GM23338 (cell line): ENCODE measurements around the gene MLLT3. TPM values are rescaled to one million over a fixed set of nuclear protein-coding genes. Genes with fewer than 3 reads are reported as not detected.

Source experiments
- ATAC-seq: fragments of 200-7000 bp; cut with Tn5 transposase; 3 replicates; pipeline ENCODE4 v1.9.1; 2020
- DNase-seq: peaks from one replicate; pipeline ENCODE4 v3.0.0-alpha.2; 2015; ENCODE audit warnings: low spot score
- H2AFZ ChIP-seq: fragments of 200-600 bp; sonication (generic); 2 replicates; pipeline ENCODE4 v1.8.0; 2016; ENCODE audit warnings: antibody characterized with exemption, mild to moderate bottlenecking, moderate library complexity
- H3F3A ChIP-seq: fragments of 200-600 bp; sonication (generic); replicated peaks from 2 replicates; pipeline ENCODE4 v1.8.0; 2017; ENCODE audit warnings: antibody characterized with exemption, mixed run types, low read depth
- H3K27ac ChIP-seq: fragments of 200-600 bp; sonication (generic); 2 replicates; pipeline ENCODE4 v1.6.1; 2016; ENCODE audit warnings: low read depth
- H3K27me3 ChIP-seq: fragments of 200-600 bp; sonication (generic); 2 replicates; pipeline ENCODE4 v1.8.0; 2016; ENCODE audit warnings: mild to moderate bottlenecking, mixed run types, moderate library complexity; ENCODE audit not compliant: insufficient read depth
- H3K36me3 ChIP-seq: fragments of 200-600 bp; sonication (generic); 2 replicates; pipeline ENCODE4 v1.8.0; 2016; ENCODE audit warnings: mild to moderate bottlenecking; ENCODE audit not compliant: insufficient read depth
- H3K4me1 ChIP-seq: fragments of 200-600 bp; sonication (generic); 2 replicates; pipeline ENCODE4 v1.8.0; 2016; ENCODE audit warnings: mild to moderate bottlenecking, moderate library complexity; ENCODE audit not compliant: insufficient read depth
- H3K4me2 ChIP-seq: fragments of 200-600 bp; sonication (generic); 2 replicates; pipeline ENCODE4 v1.7.1; 2017; ENCODE audit warnings: mixed run types
- H3K4me3 ChIP-seq: fragments of 200-600 bp; sonication (generic); 2 replicates; pipeline ENCODE4 v1.6.1; 2016; ENCODE audit warnings: mixed run types
- H3K79me2 ChIP-seq: fragments of 200-600 bp; sonication (generic); replicated peaks from 2 replicates; pipeline ENCODE4 v1.8.0; 2017; ENCODE audit warnings: mild to moderate bottlenecking; ENCODE audit not compliant: insufficient read depth
- H3K9me2 ChIP-seq: fragments of 200-600 bp; sonication (generic); 2 replicates; pipeline ENCODE4 v1.8.0; 2017; ENCODE audit not compliant: insufficient read depth
- H4K20me1 ChIP-seq: fragments of 200-600 bp; sonication (generic); replicated peaks from 2 replicates; pipeline ENCODE4 v1.8.0; 2017; ENCODE audit warnings: mild to moderate bottlenecking; ENCODE audit not compliant: insufficient read depth
- H3K27ac Mint-ChIP-seq: 2 replicates; pipeline ENCODE4 v1.8.0; 2020; ENCODE audit warnings: inconsistent platforms, mild to moderate bottlenecking, moderate library complexity, mixed read lengths
- H3K27me3 Mint-ChIP-seq: 3 replicates; pipeline ENCODE4 v1.8.0; 2022; ENCODE audit warnings: low read depth, mild to moderate bottlenecking, moderate library complexity, mixed read lengths, inconsistent platforms; ENCODE audit not compliant: insufficient read depth, poor library complexity
- H3K36me3 Mint-ChIP-seq: 3 replicates; pipeline ENCODE4 v1.8.0; 2021; ENCODE audit warnings: low read depth, mild to moderate bottlenecking, inconsistent platforms, moderate library complexity, mixed read lengths
- H3K4me1 Mint-ChIP-seq: 3 replicates; pipeline ENCODE4 v1.8.0; 2020; ENCODE audit warnings: mild to moderate bottlenecking, inconsistent platforms, mixed read lengths
- H3K4me3 Mint-ChIP-seq: 3 replicates; pipeline ENCODE4 v1.8.0; 2021; ENCODE audit warnings: moderate library complexity, mild to moderate bottlenecking, inconsistent platforms, mixed read lengths
- H3K9me3 Mint-ChIP-seq: 3 replicates; pipeline ENCODE4 v1.8.0; 2020; ENCODE audit warnings: moderate library complexity, mild to moderate bottlenecking, inconsistent platforms, mixed read lengths
- CREB1 ChIP-seq: fragments of 250-450 bp; sonication (Bioruptor Pico); IDR thresholded peaks from 2 replicates; pipeline ENCODE4 v1.5.0; 2020; ENCODE audit warnings: low read depth, mild to moderate bottlenecking, moderate library complexity
- EZH2 ChIP-seq: fragments of 200-600 bp; sonication (generic); IDR thresholded peaks from one replicate; pipeline ENCODE4 v1.8.0; 2017; ENCODE audit warnings: antibody characterized with exemption, mild to moderate bottlenecking, low read depth; ENCODE audit not compliant: unreplicated experiment
- EZH2phosphoT487 ChIP-seq: fragments of 200-600 bp; sonication (generic); IDR thresholded peaks from one replicate; pipeline ENCODE4 v1.8.1; 2018; ENCODE audit warnings: antibody characterized with exemption; ENCODE audit not compliant: unreplicated experiment
- JUNB ChIP-seq: IDR thresholded peaks from one replicate; pipeline ENCODE4 v1.6.1; 2016; ENCODE audit warnings: antibody characterized with exemption; ENCODE audit not compliant: unreplicated experiment
- NANOG ChIP-seq: IDR thresholded peaks from 2 replicates; pipeline ENCODE4 v1.6.1; 2016; ENCODE audit warnings: antibody characterized with exemption, borderline replicate concordance
- POLR2AphosphoS5 ChIP-seq: IDR thresholded peaks from 2 replicates; pipeline ENCODE4 v1.6.1; 2016; ENCODE audit warnings: antibody characterized with exemption, low read depth
- STAT1 ChIP-seq: IDR thresholded peaks from one replicate; pipeline ENCODE4 v1.6.1; 2016; ENCODE audit warnings: antibody characterized with exemption; ENCODE audit not compliant: unreplicated experiment
- ZNF114 ChIP-seq: fragments of 250-450 bp; sonication (Bioruptor Pico); IDR thresholded peaks from 2 replicates; pipeline ENCODE4 v1.5.0; 2020; ENCODE audit warnings: mild to moderate bottlenecking, moderate library complexity
- ZNF331 ChIP-seq: fragments of 250-450 bp; sonication (Bioruptor Pico); IDR thresholded peaks from 2 replicates; pipeline ENCODE4 v1.5.0; 2020; ENCODE audit warnings: low read depth, mild to moderate bottlenecking, moderate library complexity
- polyA plus RNA-seq: library from polyadenylated mRNA; unstranded; fragments of >200 nt; fragmentation: Nextera tagmentation; extraction: Ambion mirVana; gene quantifications from 2 replicates; pipeline ENCODE4 v1.2.1, GENCODE V29; 2016
- total RNA-seq: library from RNA; depleted of rRNA; stranded (reverse); fragments of >200 nt; shearing (Covaris generic); gene quantifications from 2 replicates; pipeline ENCODE4 v1.2.3, GENCODE V29; 2014
- TF ChIP-seq, protein P1 (sequence below), 2 experiments: fragments of 200-600 bp in 1 of 2; sonication (generic) in 1 of 2; conservative IDR thresholded peaks; 2 replicates each; pipeline versions ENCODE4 v1.5.1 to v1.6.1; 2016 to 2017; ENCODE audit warnings: antibody characterized with exemption in 2 of 2, low read depth in 2 of 2, mild to moderate bottlenecking in 2 of 2, moderate library complexity in 1 of 2
- TF ChIP-seq, protein P2 (sequence below): IDR thresholded peaks from one replicate; pipeline ENCODE4 v1.6.1; 2018; ENCODE audit warnings: antibody characterized with exemption; ENCODE audit not compliant: unreplicated experiment
- TF ChIP-seq, protein P3 (sequence below): IDR thresholded peaks from 2 replicates; pipeline ENCODE4 v1.6.1; 2016; ENCODE audit warnings: antibody characterized with exemption
- TF ChIP-seq, protein P4 (sequence below): fragments of 250-450 bp; sonication (Bioruptor Pico); IDR thresholded peaks from 2 replicates; pipeline ENCODE4 v1.5.0; 2020; ENCODE audit warnings: mild to moderate bottlenecking, moderate library complexity

MLLT3 gene
- total and polyA plus RNA-seq, 2 experiments from 2014 or later = 7.5 to 9.5 TPM

DNA sequence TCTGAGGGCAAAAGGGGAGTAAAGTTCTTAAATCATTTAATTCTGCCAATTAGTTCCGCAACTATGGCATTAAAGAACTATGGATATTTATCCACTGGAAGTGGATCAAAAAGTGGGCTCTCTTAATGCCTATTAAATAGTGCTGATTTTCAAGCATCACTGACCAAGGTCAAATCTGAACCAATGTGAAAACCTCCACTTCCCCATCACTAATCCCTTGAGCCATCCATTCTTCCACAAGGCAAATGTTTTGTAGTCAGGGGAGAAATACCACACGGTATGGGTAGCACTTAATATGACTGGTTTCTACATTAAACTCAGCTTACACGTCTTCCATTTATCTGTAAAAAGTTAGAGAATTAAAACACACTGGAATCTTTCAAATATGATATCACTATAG, 57.6 kb downstream of the MLLT3 start:
- Histone ChIP-seq H3K4me2 (no peak overlapping the region), H2AFZ (no peak overlapping the region), H3F3A (no peaks in the 10 kb centered on the region), H3K79me2 (no peaks in the 10 kb centered on the region), H3K4me3 (no peak overlapping the region), H4K20me1 (no peaks in the 10 kb centered on the region; the same call in 1 of the 2 replicates), H3K27ac (no peak overlapping the region), H3K9me2 (no peaks in the 10 kb centered on the region), H3K27me3 (no peaks in the 10 kb centered on the region), H3K4me1 (peaks cover 1% of the 10 kb centered on the region; the same call in 1 of the 2 replicates), H3K36me3 (no peaks in the 10 kb centered on the region)
- no peak overlapping the region for H3K27ac Mint-ChIP-seq
- TF ChIP-seq NANOG (no peak), STAT1 (no peak), JUNB (no peak), CREB1 (CRISPR knock-in tag) (no peak), EZH2phosphoT487 (no peak), ZNF331 (CRISPR knock-in tag) (no peak), EZH2 (no peak), ZNF114 (CRISPR knock-in tag) (no peak), POLR2AphosphoS5 (no peak)
- TF ChIP-seq, protein P1, sequence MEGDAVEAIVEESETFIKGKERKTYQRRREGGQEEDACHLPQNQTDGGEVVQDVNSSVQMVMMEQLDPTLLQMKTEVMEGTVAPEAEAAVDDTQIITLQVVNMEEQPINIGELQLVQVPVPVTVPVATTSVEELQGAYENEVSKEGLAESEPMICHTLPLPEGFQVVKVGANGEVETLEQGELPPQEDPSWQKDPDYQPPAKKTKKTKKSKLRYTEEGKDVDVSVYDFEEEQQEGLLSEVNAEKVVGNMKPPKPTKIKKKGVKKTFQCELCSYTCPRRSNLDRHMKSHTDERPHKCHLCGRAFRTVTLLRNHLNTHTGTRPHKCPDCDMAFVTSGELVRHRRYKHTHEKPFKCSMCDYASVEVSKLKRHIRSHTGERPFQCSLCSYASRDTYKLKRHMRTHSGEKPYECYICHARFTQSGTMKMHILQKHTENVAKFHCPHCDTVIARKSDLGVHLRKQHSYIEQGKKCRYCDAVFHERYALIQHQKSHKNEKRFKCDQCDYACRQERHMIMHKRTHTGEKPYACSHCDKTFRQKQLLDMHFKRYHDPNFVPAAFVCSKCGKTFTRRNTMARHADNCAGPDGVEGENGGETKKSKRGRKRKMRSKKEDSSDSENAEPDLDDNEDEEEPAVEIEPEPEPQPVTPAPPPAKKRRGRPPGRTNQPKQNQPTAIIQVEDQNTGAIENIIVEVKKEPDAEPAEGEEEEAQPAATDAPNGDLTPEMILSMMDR (conservative IDR thresholded peaks at IDR 0.05; ENCODE audit: low read depth in 2 of 2) = no peak
- TF ChIP-seq, protein P2, sequence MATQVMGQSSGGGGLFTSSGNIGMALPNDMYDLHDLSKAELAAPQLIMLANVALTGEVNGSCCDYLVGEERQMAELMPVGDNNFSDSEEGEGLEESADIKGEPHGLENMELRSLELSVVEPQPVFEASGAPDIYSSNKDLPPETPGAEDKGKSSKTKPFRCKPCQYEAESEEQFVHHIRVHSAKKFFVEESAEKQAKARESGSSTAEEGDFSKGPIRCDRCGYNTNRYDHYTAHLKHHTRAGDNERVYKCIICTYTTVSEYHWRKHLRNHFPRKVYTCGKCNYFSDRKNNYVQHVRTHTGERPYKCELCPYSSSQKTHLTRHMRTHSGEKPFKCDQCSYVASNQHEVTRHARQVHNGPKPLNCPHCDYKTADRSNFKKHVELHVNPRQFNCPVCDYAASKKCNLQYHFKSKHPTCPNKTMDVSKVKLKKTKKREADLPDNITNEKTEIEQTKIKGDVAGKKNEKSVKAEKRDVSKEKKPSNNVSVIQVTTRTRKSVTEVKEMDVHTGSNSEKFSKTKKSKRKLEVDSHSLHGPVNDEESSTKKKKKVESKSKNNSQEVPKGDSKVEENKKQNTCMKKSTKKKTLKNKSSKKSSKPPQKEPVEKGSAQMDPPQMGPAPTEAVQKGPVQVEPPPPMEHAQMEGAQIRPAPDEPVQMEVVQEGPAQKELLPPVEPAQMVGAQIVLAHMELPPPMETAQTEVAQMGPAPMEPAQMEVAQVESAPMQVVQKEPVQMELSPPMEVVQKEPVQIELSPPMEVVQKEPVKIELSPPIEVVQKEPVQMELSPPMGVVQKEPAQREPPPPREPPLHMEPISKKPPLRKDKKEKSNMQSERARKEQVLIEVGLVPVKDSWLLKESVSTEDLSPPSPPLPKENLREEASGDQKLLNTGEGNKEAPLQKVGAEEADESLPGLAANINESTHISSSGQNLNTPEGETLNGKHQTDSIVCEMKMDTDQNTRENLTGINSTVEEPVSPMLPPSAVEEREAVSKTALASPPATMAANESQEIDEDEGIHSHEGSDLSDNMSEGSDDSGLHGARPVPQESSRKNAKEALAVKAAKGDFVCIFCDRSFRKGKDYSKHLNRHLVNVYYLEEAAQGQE = no peak
- TF ChIP-seq, protein P3, sequence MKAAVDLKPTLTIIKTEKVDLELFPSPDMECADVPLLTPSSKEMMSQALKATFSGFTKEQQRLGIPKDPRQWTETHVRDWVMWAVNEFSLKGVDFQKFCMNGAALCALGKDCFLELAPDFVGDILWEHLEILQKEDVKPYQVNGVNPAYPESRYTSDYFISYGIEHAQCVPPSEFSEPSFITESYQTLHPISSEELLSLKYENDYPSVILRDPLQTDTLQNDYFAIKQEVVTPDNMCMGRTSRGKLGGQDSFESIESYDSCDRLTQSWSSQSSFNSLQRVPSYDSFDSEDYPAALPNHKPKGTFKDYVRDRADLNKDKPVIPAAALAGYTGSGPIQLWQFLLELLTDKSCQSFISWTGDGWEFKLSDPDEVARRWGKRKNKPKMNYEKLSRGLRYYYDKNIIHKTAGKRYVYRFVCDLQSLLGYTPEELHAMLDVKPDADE = no peak
- TF ChIP-seq, protein P4, sequence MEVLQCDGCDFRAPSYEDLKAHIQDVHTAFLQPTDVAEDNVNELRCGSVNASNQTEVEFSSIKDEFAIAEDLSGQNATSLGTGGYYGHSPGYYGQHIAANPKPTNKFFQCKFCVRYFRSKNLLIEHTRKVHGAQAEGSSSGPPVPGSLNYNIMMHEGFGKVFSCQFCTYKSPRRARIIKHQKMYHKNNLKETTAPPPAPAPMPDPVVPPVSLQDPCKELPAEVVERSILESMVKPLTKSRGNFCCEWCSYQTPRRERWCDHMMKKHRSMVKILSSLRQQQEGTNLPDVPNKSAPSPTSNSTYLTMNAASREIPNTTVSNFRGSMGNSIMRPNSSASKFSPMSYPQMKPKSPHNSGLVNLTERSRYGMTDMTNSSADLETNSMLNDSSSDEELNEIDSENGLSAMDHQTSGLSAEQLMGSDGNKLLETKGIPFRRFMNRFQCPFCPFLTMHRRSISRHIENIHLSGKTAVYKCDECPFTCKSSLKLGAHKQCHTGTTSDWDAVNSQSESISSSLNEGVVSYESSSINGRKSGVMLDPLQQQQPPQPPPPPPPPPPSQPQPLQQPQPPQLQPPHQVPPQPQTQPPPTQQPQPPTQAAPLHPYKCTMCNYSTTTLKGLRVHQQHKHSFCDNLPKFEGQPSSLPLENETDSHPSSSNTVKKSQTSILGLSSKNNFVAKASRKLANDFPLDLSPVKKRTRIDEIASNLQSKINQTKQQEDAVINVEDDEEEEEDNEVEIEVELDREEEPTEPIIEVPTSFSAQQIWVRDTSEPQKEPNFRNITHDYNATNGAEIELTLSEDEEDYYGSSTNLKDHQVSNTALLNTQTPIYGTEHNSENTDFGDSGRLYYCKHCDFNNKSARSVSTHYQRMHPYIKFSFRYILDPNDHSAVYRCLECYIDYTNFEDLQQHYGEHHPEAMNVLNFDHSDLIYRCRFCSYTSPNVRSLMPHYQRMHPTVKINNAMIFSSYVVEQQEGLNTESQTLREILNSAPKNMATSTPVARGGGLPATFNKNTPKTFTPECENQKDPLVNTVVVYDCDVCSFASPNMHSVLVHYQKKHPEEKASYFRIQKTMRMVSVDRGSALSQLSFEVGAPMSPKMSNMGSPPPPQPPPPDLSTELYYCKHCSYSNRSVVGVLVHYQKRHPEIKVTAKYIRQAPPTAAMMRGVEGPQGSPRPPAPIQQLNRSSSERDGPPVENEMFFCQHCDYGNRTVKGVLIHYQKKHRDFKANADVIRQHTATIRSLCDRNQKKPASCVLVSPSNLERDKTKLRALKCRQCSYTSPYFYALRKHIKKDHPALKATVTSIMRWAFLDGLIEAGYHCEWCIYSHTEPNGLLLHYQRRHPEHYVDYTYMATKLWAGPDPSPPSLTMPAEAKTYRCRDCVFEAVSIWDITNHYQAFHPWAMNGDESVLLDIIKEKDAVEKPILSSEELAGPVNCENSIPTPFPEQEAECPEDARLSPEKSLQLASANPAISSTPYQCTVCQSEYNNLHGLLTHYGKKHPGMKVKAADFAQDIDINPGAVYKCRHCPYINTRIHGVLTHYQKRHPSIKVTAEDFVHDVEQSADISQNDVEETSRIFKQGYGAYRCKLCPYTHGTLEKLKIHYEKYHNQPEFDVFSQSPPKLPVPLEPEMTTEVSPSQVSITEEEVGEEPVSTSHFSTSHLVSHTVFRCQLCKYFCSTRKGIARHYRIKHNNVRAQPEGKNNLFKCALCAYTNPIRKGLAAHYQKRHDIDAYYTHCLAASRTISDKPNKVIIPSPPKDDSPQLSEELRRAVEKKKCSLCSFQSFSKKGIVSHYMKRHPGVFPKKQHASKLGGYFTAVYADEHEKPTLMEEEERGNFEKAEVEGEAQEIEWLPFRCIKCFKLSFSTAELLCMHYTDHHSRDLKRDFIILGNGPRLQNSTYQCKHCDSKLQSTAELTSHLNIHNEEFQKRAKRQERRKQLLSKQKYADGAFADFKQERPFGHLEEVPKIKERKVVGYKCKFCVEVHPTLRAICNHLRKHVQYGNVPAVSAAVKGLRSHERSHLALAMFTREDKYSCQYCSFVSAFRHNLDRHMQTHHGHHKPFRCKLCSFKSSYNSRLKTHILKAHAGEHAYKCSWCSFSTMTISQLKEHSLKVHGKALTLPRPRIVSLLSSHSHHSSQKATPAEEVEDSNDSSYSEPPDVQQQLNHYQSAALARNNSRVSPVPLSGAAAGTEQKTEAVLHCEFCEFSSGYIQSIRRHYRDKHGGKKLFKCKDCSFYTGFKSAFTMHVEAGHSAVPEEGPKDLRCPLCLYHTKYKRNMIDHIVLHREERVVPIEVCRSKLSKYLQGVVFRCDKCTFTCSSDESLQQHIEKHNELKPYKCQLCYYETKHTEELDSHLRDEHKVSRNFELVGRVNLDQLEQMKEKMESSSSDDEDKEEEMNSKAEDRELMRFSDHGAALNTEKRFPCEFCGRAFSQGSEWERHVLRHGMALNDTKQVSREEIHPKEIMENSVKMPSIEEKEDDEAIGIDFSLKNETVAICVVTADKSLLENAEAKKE (CRISPR knock-in tag) = no peak
- peaks cover 4% of the 10 kb centered on the region; the same call in 2 of the 3 replicates for H3K4me1 Mint-ChIP-seq
- no peak for ATAC-seq
- H3K9me3 Mint-ChIP-seq = no peaks in the 10 kb centered on the region
- no peaks in the 10 kb centered on the region for H3K36me3 Mint-ChIP-seq
- no peaks in the 10 kb centered on the region for H3K27me3 Mint-ChIP-seq
- DNase-seq = no peak
- H3K4me3 Mint-ChIP-seq = no peak overlapping the region
